ENCODE measurements around the gene ADGRL3.

The ADGRL3 gene

DNA sequence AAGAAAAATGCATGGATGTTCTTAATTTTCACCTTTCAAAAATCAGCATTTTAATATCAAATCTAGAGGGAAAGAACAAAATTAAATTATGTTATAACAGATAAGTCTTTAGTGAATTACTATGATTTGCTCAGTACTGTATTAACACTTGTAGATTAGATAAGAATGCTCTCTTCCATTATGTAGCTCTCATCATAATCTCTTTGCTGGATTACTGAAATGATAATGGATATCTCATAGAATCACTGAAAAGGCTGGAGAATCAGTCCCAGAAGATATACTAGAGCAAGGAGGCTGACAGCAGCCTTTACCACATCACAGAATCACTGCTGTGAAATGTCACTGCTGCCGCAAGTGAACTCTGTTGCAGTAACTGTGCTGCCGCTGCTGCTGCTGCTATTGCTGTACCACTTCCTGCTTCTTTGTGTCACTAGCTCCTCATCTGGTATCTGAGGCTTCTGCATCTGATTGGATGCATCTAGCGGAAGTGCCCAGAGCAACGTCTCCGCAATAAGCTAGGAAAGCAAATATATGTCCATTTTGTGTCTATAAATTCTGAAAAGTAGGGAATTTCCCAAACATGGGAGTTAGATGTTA, 738.2 kb downstream of the ADGRL3 start:
- Histone ChIP-seq H3K27ac (ENCODE audit: extremely low read depth, low read depth, low read length) (no peak overlapping the region), H3K9me3 (ENCODE audit: control insufficient read depth, insufficient read depth, low read depth, low read length) (no peaks in the 10 kb centered on the region), H3K4me1 (ENCODE audit: control insufficient read depth, insufficient read depth, low read length) (no peaks in the 10 kb centered on the region), H3K36me3 (ENCODE audit: control insufficient read depth in 2 of 2, insufficient read depth in 1 of 2, low read length in 2 of 2) (no peaks in the 10 kb centered on the region), H3K4me3 (ENCODE audit: low read depth, low read length) (no peak overlapping the region)
- TF ChIP-seq, protein P1, sequence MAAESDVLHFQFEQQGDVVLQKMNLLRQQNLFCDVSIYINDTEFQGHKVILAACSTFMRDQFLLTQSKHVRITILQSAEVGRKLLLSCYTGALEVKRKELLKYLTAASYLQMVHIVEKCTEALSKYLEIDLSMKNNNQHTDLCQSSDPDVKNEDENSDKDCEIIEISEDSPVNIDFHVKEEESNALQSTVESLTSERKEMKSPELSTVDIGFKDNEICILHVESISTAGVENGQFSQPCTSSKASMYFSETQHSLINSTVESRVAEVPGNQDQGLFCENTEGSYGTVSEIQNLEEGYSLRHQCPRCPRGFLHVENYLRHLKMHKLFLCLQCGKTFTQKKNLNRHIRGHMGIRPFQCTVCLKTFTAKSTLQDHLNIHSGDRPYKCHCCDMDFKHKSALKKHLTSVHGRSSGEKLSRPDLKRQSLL (tag by site-specific recombination; IDR thresholded peaks at IDR 0.05), result no peak
- TF ChIP-seq, protein P2, sequence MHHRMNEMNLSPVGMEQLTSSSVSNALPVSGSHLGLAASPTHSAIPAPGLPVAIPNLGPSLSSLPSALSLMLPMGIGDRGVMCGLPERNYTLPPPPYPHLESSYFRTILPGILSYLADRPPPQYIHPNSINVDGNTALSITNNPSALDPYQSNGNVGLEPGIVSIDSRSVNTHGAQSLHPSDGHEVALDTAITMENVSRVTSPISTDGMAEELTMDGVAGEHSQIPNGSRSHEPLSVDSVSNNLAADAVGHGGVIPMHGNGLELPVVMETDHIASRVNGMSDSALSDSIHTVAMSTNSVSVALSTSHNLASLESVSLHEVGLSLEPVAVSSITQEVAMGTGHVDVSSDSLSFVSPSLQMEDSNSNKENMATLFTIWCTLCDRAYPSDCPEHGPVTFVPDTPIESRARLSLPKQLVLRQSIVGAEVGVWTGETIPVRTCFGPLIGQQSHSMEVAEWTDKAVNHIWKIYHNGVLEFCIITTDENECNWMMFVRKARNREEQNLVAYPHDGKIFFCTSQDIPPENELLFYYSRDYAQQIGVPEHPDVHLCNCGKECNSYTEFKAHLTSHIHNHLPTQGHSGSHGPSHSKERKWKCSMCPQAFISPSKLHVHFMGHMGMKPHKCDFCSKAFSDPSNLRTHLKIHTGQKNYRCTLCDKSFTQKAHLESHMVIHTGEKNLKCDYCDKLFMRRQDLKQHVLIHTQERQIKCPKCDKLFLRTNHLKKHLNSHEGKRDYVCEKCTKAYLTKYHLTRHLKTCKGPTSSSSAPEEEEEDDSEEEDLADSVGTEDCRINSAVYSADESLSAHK (tag by site-specific recombination; IDR thresholded peaks at IDR 0.05), result no peak
- TF ChIP-seq ZNF791 (tag by site-specific recombination; IDR thresholded peaks at IDR 0.05) (no peak), PRDM1 (tag by site-specific recombination; IDR thresholded peaks at IDR 0.05) (no peak), ZNF658 (tag by site-specific recombination; IDR thresholded peaks at IDR 0.05) (no peak), ZFHX2 (tag by site-specific recombination; conservative IDR thresholded peaks at IDR 0.05) (no peak), ZNF677 (tag by site-specific recombination; IDR thresholded peaks at IDR 0.05) (no peak)
- CTCF ChIA-PET, result interaction anchor here (0.7 kb wide), 1 partner anchor 397 kb away, joined by 3 read pairs; no protein-coding TSS in a partner anchor
- POLR2A ChIA-PET, result no interaction called here

DNA sequence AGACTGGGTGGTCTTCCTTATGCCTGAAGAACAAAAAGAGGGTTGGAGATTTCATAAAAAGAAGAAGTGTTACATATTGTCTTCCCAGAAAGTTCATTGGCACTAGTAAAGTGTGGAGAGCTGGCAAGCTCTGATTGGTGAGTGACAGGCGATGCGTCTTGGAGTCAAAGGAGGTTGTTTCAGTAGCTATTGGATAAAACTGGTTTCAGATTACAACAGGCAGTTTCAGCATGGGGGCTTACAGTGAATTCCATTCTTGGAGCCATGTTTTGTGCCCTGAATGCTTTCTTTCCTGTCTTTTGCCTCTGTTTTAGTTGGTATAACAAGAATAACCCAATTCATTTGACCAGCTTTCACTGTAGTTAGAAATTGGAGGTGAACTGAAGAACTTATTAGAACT, 750.5 kb downstream of the ADGRL3 start:
- TF ChIP-seq ZNF473 (tag by site-specific recombination; IDR thresholded peaks at IDR 0.05) (no peak), ZNF677 (tag by site-specific recombination; IDR thresholded peaks at IDR 0.05) (no peak)
- ChIA-PET CTCF (no interaction called here), POLR2A (no interaction called here)
- Histone ChIP-seq H3K36me3 (ENCODE audit: control insufficient read depth in 2 of 2, insufficient read depth in 1 of 2, low read length in 2 of 2) (no peaks in the 10 kb centered on the region), H3K9me3 (ENCODE audit: control insufficient read depth, insufficient read depth, low read depth, low read length) (no peaks in the 10 kb centered on the region), H3K27ac (ENCODE audit: extremely low read depth, low read depth, low read length) (no peak overlapping the region), H3K4me1 (ENCODE audit: control insufficient read depth, insufficient read depth, low read length) (no peaks in the 10 kb centered on the region), H3K4me3 (ENCODE audit: low read depth, low read length) (no peak overlapping the region)

DNA sequence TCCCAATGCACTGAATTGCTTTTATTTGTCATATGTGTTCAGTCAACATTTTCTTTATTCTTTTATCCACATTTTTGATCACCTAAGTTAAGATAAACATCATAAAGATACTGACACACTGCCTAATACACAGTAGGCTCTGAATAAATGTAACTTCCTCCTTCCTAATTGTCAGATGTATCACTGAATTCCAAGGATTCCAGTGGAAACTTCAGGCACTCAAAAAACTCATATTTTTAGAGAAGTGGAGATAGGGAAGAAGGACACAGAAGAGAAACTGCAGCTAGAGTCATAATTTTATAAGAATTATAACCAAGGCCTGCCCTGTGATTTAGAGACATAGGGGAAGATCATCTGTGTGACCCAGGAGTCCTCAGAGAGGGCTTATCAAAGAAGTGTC, 753.3 kb downstream of the ADGRL3 start:
- ChIA-PET POLR2A (no interaction called here), CTCF (no interaction called here)
- H3K36me3 ChIP-seq (ENCODE audit: control insufficient read depth in 2 of 2, insufficient read depth in 1 of 2, low read length in 2 of 2), result no peaks in the 10 kb centered on the region
- no peak overlapping the region for H3K27ac ChIP-seq (ENCODE audit: extremely low read depth, low read depth, low read length)
- H3K4me3 ChIP-seq (ENCODE audit: low read depth, low read length), result no peak overlapping the region
- no peak for TF ChIP-seq ZNF433 (tag by site-specific recombination; IDR thresholded peaks at IDR 0.05; ENCODE audit: low read depth)
- TF ChIP-seq, protein P3, sequence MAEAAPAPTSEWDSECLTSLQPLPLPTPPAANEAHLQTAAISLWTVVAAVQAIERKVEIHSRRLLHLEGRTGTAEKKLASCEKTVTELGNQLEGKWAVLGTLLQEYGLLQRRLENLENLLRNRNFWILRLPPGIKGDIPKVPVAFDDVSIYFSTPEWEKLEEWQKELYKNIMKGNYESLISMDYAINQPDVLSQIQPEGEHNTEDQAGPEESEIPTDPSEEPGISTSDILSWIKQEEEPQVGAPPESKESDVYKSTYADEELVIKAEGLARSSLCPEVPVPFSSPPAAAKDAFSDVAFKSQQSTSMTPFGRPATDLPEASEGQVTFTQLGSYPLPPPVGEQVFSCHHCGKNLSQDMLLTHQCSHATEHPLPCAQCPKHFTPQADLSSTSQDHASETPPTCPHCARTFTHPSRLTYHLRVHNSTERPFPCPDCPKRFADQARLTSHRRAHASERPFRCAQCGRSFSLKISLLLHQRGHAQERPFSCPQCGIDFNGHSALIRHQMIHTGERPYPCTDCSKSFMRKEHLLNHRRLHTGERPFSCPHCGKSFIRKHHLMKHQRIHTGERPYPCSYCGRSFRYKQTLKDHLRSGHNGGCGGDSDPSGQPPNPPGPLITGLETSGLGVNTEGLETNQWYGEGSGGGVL (tag by site-specific recombination; IDR thresholded peaks at IDR 0.05), result no peak
- TF ChIP-seq, protein P4, sequence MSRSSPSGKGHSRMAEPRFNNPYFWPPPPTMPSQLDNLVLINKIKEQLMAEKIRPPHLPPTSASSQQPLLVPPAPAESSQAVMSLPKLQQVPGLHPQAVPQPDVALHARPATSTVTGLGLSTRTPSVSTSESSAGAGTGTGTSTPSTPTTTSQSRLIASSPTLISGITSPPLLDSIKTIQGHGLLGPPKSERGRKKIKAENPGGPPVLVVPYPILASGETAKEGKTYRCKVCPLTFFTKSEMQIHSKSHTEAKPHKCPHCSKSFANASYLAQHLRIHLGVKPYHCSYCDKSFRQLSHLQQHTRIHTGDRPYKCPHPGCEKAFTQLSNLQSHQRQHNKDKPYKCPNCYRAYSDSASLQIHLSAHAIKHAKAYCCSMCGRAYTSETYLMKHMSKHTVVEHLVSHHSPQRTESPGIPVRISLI (tag by site-specific recombination; IDR thresholded peaks at IDR 0.05), result no peak
- no peak for TF ChIP-seq WT1 (tag by site-specific recombination; IDR thresholded peaks at IDR 0.05)
- no peak for TF ChIP-seq KLF9 (tag by site-specific recombination; IDR thresholded peaks at IDR 0.05; ENCODE audit: low read depth)
- no peaks in the 10 kb centered on the region for H3K9me3 ChIP-seq (ENCODE audit: control insufficient read depth, insufficient read depth, low read depth, low read length)
- no peaks in the 10 kb centered on the region for H3K4me1 ChIP-seq (ENCODE audit: control insufficient read depth, insufficient read depth, low read length)

Data from HEK293 (cell line).